Thymus (tissue), 11 donors: ENCODE measurements around the gene C6orf136. TPM values are rescaled to one million over a fixed set of nuclear protein-coding genes. Genes with fewer than 3 reads are reported as not detected.

Experiments used
- DNase-seq, 9 donors: peaks; one replicate each; pipeline ENCODE4 v3.0.0-alpha.2; 2013; ENCODE audit warnings: low spot score in 9 of 9, low read depth in 6 of 9, missing footprints in 1 of 9
- H3K27ac ChIP-seq, 2 donors: one replicate each; pipeline ENCODE4 v1.5.1; 2013; ENCODE audit warnings: control low read depth in 1 of 2, low read depth in 1 of 2, low read length in 1 of 2, mild to moderate bottlenecking in 1 of 2, moderate library complexity in 1 of 2
- H3K27me3 ChIP-seq, 2 donors: one replicate each; pipeline ENCODE4 v1.5.1; 2013; ENCODE audit warnings: low read length in 1 of 2; ENCODE audit not compliant: control insufficient read depth in 2 of 2, insufficient read depth in 1 of 2
- H3K36me3 ChIP-seq, 2 donors: one replicate each; pipeline ENCODE4 v1.5.1; 2013; ENCODE audit warnings: low read length in 1 of 2, mild to moderate bottlenecking in 1 of 2, moderate library complexity in 1 of 2; ENCODE audit not compliant: control insufficient read depth in 2 of 2, insufficient read depth in 2 of 2
- H3K4me1 ChIP-seq, 2 donors: one replicate each; pipeline ENCODE4 v1.5.1; 2013; ENCODE audit warnings: low read length in 2 of 2; ENCODE audit not compliant: control insufficient read depth in 2 of 2, insufficient read depth in 2 of 2
- H3K4me3 ChIP-seq, 2 donors: one replicate each; pipeline ENCODE4 v1.5.1; 2013; ENCODE audit warnings: low read length in 2 of 2, control low read depth in 1 of 2, mild to moderate bottlenecking in 1 of 2
- H3K9me3 ChIP-seq, 2 donors: one replicate each; pipeline ENCODE4 v1.5.1; 2013; ENCODE audit warnings: low read length in 1 of 2, mild to moderate bottlenecking in 1 of 2; ENCODE audit not compliant: control insufficient read depth in 2 of 2, insufficient read depth in 1 of 2
- WGBS: extraction: QIAGEN DNeasy Blood & Tissue Kit; methylation state at CpG from one replicate; pipeline ENCODE4 v1.1.7; 2013; 5-methylcytosine and 5-hydroxymethylcytosine counted together
- polyA plus RNA-seq: library from polyadenylated mRNA; stranded (reverse); fragments of 200-250 nt; gene quantifications from one replicate; pipeline ENCODE4 v1.2.3, GENCODE V29; 2013
- total RNA-seq: library from RNA; stranded (reverse); fragments of 120-200 nt; gene quantifications from one replicate; pipeline ENCODE4 v1.2.4, GENCODE V29; 2013
- donor health status: healthy.

The C6orf136 gene
- total and polyA plus RNA-seq, 2 donors = 9.5 to 24.0 TPM

- Histone ChIP-seq H3K4me3 (peak within 1 kb of the TSS; percentile 58 to 80), H3K4me1 (peaks cover 6 to 16% of the 10 kb centered on the region in 2 donors), H3K27me3 (no peaks in the 10 kb centered on the region), H3K36me3 (peaks cover 37 to 55% of the 10 kb centered on the region in 2 donors), H3K27ac (peak within 1 kb of the TSS; percentile 81 to 90), H3K9me3 (no peaks in the 10 kb centered on the region)
- peak in 8 of 9 donors; percentile 61 to 91 (median 82) for DNase-seq
- 6% methylated on average over 36 of the region's 36 CpGs for WGBS
Observed at GRCh38 chr6:30626484-30627366, 20.2 kb upstream of the C6orf136 start, which contains the start of gene ATAT1. ATAT1 (plus strand) TSS chr6:30626874.

GRCh38 chr6:30635834-30636233 lies 11.1 kb upstream of the C6orf136 start:
- Histone ChIP-seq H3K4me1 (peaks cover 0 to 6% of the 10 kb centered on the region in 2 donors), H3K4me3 (no peak overlapping the region), H3K9me3 (no peaks in the 10 kb centered on the region), H3K36me3 (peaks cover 21 to 34% of the 10 kb centered on the region in 2 donors), H3K27ac (no peak overlapping the region), H3K27me3 (no peaks in the 10 kb centered on the region)
- DNase-seq = no peak
- 99% methylated on average over 3 of the region's 3 CpGs for WGBS

GRCh38 chr6:30640481-30640880 lies 6.5 kb upstream of the C6orf136 start:
- H3K27me3 ChIP-seq = no peaks in the 10 kb centered on the region
- peaks cover 27 to 40% of the 10 kb centered on the region in 2 donors for H3K36me3 ChIP-seq
- H3K27ac ChIP-seq = peak overlapping the region; percentile 25 to 38
- H3K4me3 ChIP-seq = no peak overlapping the region
- peaks cover 0 to 19% of the 10 kb centered on the region in 2 donors for H3K4me1 ChIP-seq
- WGBS = 66% methylated on average over 10 of the region's 10 CpGs
- DNase-seq = peak in 1 of 9 donors; percentile 25
- no peaks in the 10 kb centered on the region for H3K9me3 ChIP-seq

- H3K9me3 ChIP-seq = no peaks in the 10 kb centered on the region
- peak overlapping the region; percentile 52 to 56 for H3K27ac ChIP-seq
- 13% methylated on average over 1 of the region's 1 CpG for WGBS
- peak in 5 of 9 donors; percentile 15 to 74 (median 41) for DNase-seq
- H3K4me3 ChIP-seq = no peak overlapping the region
- H3K4me1 ChIP-seq = peaks cover 0 to 23% of the 10 kb centered on the region in 2 donors
- H3K27me3 ChIP-seq = no peaks in the 10 kb centered on the region
- H3K36me3 ChIP-seq = peaks cover 30 to 42% of the 10 kb centered on the region in 2 donors
Observed at GRCh38 chr6:30641048-30641447, 5.9 kb upstream of the C6orf136 start.

DNA sequence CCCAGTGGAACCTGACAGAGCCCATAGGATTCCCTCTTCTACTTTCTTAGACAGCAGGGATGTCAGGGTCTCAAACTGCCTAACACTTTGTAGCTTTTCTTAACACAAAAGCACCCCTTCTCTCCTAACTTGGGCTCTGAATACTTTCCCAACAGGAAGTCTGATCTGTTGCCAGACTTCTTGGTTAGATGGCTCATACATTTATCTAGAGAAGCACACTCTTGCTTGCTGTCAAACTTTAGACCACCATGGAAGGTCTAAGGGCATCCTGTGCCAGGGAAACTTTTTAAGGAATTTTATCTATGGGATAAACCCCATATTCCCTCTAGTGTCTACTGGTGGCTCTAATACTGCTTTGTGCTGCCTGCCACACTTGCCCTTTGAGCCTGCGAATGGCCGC lies 3.3 kb upstream of the C6orf136 start:
- Histone ChIP-seq H3K27me3 (no peaks in the 10 kb centered on the region), H3K36me3 (peaks cover 30 to 41% of the 10 kb centered on the region in 2 donors), H3K4me3 (no peak overlapping the region), H3K4me1 (peaks cover 5 to 38% of the 10 kb centered on the region in 2 donors), H3K9me3 (no peaks in the 10 kb centered on the region), H3K27ac (no peak overlapping the region)
- no peak for DNase-seq
- WGBS = over 99% methylated on average over 2 of the region's 2 CpGs

DNA sequence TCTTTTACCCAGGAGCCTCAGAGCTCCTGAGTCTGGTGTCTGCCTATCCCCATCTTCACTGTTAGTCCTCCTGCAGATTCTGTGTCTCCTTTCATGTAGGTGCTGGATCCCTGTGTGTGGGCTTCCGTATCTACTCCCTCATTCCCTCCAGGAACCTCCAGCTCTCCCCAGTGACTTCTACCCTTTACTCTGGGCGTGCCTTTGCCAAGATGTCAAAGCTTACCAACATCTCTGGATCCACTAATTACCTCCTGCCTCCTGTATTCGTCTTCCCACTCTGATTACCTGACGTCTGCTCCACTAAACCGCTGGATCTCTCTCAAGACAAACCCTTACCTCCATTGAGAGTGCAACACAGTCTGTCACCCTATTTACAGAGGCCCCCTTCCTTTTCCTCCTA lies 2.2 kb upstream of the C6orf136 start:
- no peak for DNase-seq
- 95% methylated on average over 5 of the region's 5 CpGs for WGBS
- no peaks in the 10 kb centered on the region for H3K9me3 ChIP-seq
- H3K36me3 ChIP-seq = peaks cover 31 to 43% of the 10 kb centered on the region in 2 donors
- no peak overlapping the region for H3K4me3 ChIP-seq
- no peaks in the 10 kb centered on the region for H3K27me3 ChIP-seq
- no peak overlapping the region for H3K27ac ChIP-seq
- peaks cover 5 to 38% of the 10 kb centered on the region in 2 donors for H3K4me1 ChIP-seq

DNA sequence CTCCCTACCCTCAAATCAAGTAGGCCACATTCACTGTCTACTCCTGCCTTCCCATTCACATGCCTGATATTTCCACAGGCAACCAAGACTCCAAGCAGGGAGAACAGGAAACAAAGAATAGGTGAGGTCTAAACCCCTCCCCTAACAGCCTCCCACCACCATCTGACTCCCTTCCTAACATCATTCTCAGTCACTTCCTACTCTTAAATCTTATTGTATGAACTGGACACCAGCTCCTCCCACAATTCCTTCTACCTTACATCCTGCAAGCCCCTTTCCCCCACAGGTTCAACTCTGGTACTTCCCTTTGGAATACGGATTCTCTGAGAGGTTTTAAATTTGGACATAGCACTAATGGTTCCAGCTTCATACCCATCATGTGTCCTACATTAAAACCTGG lies 944 bp upstream of the C6orf136 start:
- Histone ChIP-seq H3K36me3 (peaks cover 21 to 37% of the 10 kb centered on the region in 2 donors), H3K27ac (no peak overlapping the region), H3K4me3 (no peak overlapping the region)

DNA sequence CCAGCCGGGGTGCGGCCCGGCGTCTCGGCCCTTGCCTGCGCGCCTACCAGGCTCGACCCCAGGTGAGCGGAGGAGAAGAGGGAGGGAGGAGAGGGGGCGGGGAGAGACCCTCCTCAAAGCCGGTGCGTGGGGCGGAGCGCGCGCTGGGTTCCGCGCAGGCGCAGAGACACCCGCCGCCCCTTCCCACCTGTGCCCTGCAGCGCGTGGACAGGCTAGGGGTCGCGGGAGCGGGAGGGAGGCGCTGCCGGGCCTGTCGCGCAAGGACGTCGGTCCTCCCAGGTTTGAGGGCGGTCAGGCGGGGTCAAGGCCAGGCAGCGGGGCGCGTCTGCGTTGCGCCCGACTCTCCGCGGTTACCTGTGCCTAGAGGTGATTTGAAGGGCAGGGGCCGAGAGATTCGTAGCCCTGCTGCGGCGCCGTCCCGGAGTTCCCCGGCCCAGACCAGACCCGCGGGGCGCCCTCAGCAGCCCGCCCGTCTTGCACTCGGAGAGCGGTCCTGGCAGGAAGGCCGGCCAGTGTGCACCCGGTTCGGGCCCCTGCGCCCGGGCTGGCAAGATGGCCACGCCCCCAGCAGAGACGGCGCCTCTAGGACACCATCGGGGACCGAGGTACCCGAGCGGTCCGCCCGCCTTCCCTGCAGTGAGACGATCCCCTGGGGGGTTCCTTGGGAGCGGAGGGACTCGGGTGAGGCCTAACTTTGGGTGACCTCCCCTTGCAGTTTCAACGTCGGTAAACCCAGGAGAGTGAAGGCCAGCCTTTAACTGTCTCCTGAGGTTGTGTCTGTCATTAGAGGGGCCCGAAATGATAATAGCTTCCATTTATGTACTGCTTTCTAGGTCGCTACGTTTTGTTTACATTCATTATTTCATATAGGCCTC lies 546 bp downstream of the C6orf136 start:
- H3K27me3 ChIP-seq = no peaks in the 10 kb centered on the region
- peak overlapping the region; percentile 96 to 98 for H3K27ac ChIP-seq
- DNase-seq = peak in 6 of 9 donors; percentile 15 to 86 (median 40)
- H3K9me3 ChIP-seq = no peaks in the 10 kb centered on the region
- peak overlapping the region; percentile 76 to 88 for H3K4me3 ChIP-seq
- under 1% methylated on average over 78 of the region's 78 CpGs for WGBS
- H3K4me1 ChIP-seq = peaks cover 5 to 19% of the 10 kb centered on the region in 2 donors
- peaks cover 27 to 40% of the 10 kb centered on the region in 2 donors for H3K36me3 ChIP-seq

More for the DNA sequence above, 944 bp upstream of the C6orf136 start:
- Histone ChIP-seq H3K27me3 (no peaks in the 10 kb centered on the region), H3K4me1 (peaks cover 5 to 30% of the 10 kb centered on the region in 2 donors), H3K9me3 (no peaks in the 10 kb centered on the region)
- WGBS = 95% methylated on average over 1 of the region's 1 CpG
- DNase-seq = no peak
